Stimulated activated CD8-positive, alpha-beta memory T cell treated with anti-CD3 and anti-CD28 coated beads, Interleukin-7, amount 100 ng/mL, for 24 hours (primary cell): ENCODE measurements around the gene CNIH1.
"Not testable (repeated sequence)": the region's sequence is repeated elsewhere in the genome, so short reads cannot be mapped to it uniquely, and the experiment has no call there.

Experiments used
- DNase-seq: peaks from one replicate; pipeline ENCODE4 v3.0.0-alpha.2; 2020; ENCODE audit warnings: low read depth

The CNIH1 gene

DNA sequence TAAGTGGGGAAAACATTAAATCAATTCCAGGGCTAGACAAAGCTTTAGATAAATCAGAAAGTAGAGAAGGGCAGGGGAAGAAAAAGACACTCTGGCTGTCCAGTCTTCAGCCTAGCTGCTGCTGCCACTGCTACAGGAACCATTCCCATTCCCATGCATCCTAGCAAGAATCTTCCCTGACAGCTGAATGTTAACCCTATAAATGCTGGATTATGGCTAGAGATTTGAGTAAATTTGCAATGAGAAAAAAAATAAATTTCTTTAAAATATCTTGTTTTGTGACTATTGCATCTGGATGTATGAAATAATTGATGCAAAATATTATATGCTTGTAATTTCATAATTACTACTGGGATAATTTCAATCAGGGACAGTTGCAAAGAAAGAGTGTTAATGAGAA, 59.4 kb downstream of the CNIH1 start:
- DNase-seq, result no peak

DNA sequence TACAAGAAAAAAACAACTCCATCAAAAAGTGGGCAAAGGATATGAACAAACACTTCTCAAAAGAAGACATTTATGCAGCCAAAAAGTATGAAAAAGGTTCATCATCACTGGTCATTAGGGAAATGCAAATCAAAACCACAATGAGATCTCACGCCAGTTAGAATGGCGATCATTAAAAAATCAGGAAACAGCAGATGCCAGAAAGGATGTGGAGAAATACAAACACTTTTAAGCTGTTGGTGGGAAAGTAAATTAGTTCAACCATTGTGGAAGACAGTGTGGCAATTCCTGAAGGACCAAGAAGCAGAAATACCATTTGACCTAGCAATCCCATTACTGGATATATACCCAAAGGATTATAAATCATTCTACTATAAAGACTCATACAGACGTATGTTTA, 60.6 kb downstream of the CNIH1 start:
- DNase-seq, result not testable (repeated sequence)

DNA sequence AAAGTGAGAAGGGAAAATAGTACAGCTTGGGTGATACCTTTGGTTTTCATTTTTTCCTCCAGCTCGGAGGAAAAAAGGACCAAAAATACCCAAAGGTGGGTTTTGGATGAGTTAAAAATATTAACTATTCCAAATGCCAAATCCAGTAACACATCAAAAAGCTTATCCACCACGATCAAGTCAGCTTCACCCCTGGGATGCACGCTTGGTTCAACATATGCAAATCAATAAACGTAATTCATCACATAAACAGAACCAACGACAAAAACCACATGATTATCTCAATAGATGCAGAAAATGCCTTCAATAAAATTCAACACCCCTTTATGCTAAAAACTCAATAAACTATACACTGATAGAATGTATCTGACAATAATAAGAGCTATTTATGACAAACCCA, 62.3 kb downstream of the CNIH1 start:
- DNase-seq, result not testable (repeated sequence)

DNA sequence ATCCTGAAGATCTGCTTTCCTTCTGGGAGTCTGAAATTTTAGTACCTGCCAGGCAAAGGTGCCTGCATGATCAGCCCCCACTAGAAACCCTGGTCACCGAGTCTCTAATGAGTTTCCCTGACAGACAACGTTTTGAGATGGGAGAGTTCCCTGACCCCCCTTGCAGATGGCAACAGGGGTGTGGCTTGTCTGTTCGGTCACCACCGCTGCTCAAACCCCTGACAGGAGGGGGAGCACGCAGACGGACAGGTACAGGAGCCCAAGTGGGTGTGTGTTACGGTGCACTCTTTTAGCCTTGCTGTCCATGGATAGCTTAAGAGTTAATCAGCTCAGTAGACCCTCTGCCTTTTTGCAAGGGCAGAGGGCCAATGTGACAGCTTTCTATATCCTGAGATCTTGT, 63.7 kb downstream of the CNIH1 start:
- DNase-seq, result no peak

DNA sequence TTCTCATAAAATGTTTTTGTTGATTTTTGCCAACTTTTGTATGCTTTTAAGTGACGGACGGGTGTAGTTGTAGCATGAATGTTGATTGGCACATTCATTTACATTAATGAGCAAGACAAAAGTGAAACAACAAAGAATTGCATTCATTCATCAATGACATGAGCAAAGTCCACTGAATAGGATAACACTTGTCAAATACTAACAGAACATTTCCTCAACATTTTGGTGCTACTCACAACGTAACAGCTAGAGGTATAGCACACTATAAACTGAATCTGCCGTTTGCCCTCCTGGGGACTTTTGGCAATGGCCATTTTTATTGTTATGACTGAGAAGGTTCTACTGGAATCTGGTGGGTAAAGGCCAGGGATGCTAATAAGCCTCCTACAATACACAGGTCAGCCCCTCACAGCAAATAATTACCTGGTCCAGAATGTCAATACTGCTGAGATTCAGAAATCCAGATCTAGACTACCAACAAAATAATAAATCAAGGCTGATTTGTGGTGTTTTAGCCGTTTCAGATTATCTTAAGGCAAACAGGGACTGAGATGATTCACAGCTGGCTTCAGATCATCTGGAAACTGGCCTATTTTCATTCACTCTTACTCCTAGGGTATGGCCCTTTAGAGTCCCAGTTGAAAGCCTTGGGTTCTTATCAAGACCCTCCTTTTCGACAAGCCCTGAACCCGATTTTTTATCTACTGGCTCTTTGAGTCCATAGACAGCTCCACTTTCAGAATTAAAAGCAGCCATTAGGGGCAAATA, 66.9 kb downstream of the CNIH1 start:
- no peak for DNase-seq
